CD14-positive monocyte (primary cell): ENCODE data around the gene ARFGEF2. TPM values are rescaled to one million over a fixed set of nuclear protein-coding genes. Genes with fewer than 3 reads are reported as not detected.
A peak's percentile ranks its signal among the peaks of the same experiment; 100 is the strongest.
"Not testable (repeated sequence)": the region's sequence is repeated elsewhere in the genome, so short reads cannot be mapped to it uniquely, and the experiment has no call there.

Source experiments
- DNase-seq, 3 donors: peaks; one replicate each; pipeline ENCODE4 v3.0.0-alpha.2; 2011 to 2022
- H2AFZ ChIP-seq: 2 replicates; pipeline ENCODE4 v1.6.0; 2012; ENCODE audit warnings: mild to moderate bottlenecking, low read depth, low read length, inconsistent platforms; ENCODE audit not compliant: insufficient read depth, poor library complexity, severe bottlenecking
- H3K27ac ChIP-seq, 2 donors: 1 replicate in 1 of 2; 2 replicates in 1 of 2; pipeline ENCODE4 v1.5.1; 2012 to 2013; ENCODE audit warnings: low read length in 2 of 2, control low read depth in 1 of 2, inconsistent platforms in 1 of 2, low read depth in 1 of 2, mild to moderate bottlenecking in 1 of 2
- H3K27me3 ChIP-seq, 2 donors: one replicate each; pipeline versions ENCODE4 v1.6.0 to v1.6.1; 2011 to 2013; ENCODE audit warnings: low read length in 2 of 2; ENCODE audit not compliant: control insufficient read depth in 2 of 2, insufficient read depth in 2 of 2
- H3K36me3 ChIP-seq, 2 donors: replicated peaks in 1 of 2; 1 replicate in 1 of 2; 2 replicates in 1 of 2; pipeline versions ENCODE4 v1.5.1 to v1.6.1; 2012 to 2013; ENCODE audit warnings: low read length in 2 of 2, control low read depth in 1 of 2, inconsistent platforms in 1 of 2, mild to moderate bottlenecking in 1 of 2; ENCODE audit not compliant: insufficient read depth in 2 of 2, control insufficient read depth in 1 of 2
- H3K4me1 ChIP-seq, 2 donors: 1 replicate in 1 of 2; 2 replicates in 1 of 2; pipeline versions ENCODE4 v1.5.1 to v1.6.1; 2012 to 2013; ENCODE audit warnings: low read length in 2 of 2, control low read depth in 1 of 2, inconsistent platforms in 1 of 2, mild to moderate bottlenecking in 1 of 2, moderate library complexity in 1 of 2; ENCODE audit not compliant: insufficient read depth in 2 of 2, control insufficient read depth in 1 of 2
- H3K4me2 ChIP-seq: replicated peaks from 2 replicates; pipeline ENCODE3; 2012; ENCODE audit warnings: low read length, moderate library complexity, mild to moderate bottlenecking; ENCODE audit not compliant: poor library complexity, severe bottlenecking; ENCODE audit errors: extremely low read depth
- H3K4me3 ChIP-seq, 3 experiments: fragments of 200-600 bp in 1 of 3; sonication (generic) in 1 of 3; replicated peaks in 1 of 3; 1 replicate in 2 of 3; 2 replicates in 1 of 3; pipeline ENCODE4 v1.5.1; 2011 to 2013; ENCODE audit warnings: low read length in 3 of 3, mild to moderate bottlenecking in 3 of 3, control low read depth in 2 of 3, low read depth in 2 of 3, inconsistent platforms in 1 of 3, moderate library complexity in 1 of 3
- H3K79me2 ChIP-seq: 2 replicates; pipeline ENCODE4 v1.6.0; 2012; ENCODE audit warnings: mild to moderate bottlenecking, control low read depth, inconsistent platforms, low read length, moderate library complexity; ENCODE audit not compliant: insufficient read depth
- H3K9ac ChIP-seq: 2 replicates; pipeline ENCODE4 v1.6.0; 2017; ENCODE audit warnings: low read length, mild to moderate bottlenecking; ENCODE audit not compliant: insufficient read depth, poor library complexity, severe bottlenecking
- H3K9me3 ChIP-seq, 2 donors: replicated peaks in 1 of 2; 1 replicate in 1 of 2; 2 replicates in 1 of 2; pipeline versions ENCODE4 v1.5.1 to v1.6.1; 2012 to 2013; ENCODE audit warnings: low read length in 2 of 2, control low read depth in 1 of 2; ENCODE audit not compliant: control insufficient read depth in 1 of 2, insufficient read depth in 1 of 2
- H4K20me1 ChIP-seq: 2 replicates; pipeline ENCODE4 v1.6.0; 2012; ENCODE audit warnings: mild to moderate bottlenecking, low read length, control low read depth, moderate library complexity; ENCODE audit not compliant: insufficient read depth
- H3K27ac Mint-ChIP-seq, 7 donors: one replicate each; pipeline ENCODE4 v1.8.0; 2020; ENCODE audit warnings: mild to moderate bottlenecking in 7 of 7, mixed read lengths in 7 of 7, moderate library complexity in 6 of 7, inconsistent platforms in 2 of 7
- H3K27me3 Mint-ChIP-seq, 3 donors: one replicate each; pipeline ENCODE4 v1.8.0; 2021 to 2022; ENCODE audit warnings: low read depth in 3 of 3, mild to moderate bottlenecking in 3 of 3, mixed read lengths in 3 of 3, moderate library complexity in 3 of 3, inconsistent platforms in 1 of 3
- H3K36me3 Mint-ChIP-seq, 2 donors: one replicate each; pipeline ENCODE4 v1.8.0; 2020; ENCODE audit warnings: mixed read lengths in 2 of 2, inconsistent platforms in 1 of 2, mild to moderate bottlenecking in 1 of 2
- H3K4me1 Mint-ChIP-seq: one replicate; pipeline ENCODE4 v1.8.0; 2020; ENCODE audit warnings: mild to moderate bottlenecking, mixed read lengths
- H3K4me3 Mint-ChIP-seq, 2 donors: one replicate each; pipeline ENCODE4 v1.8.0; 2020; ENCODE audit warnings: mild to moderate bottlenecking in 2 of 2, mixed read lengths in 2 of 2, moderate library complexity in 1 of 2
- H3K9me3 Mint-ChIP-seq, 7 donors: one replicate each; pipeline ENCODE4 v1.8.0; 2020 to 2022; ENCODE audit warnings: mixed read lengths in 7 of 7, mild to moderate bottlenecking in 6 of 7, moderate library complexity in 6 of 7, inconsistent platforms in 2 of 7
- WGBS: methylation state at CpG from one replicate; pipeline ENCODE4 v1.1.5; 2013; ENCODE audit warnings: missing lambda C conversion rate; ENCODE audit not compliant: insufficient coverage; 5-methylcytosine and 5-hydroxymethylcytosine counted together
- intact Hi-C, 2 donors: fragments of 100-400 bp; cut with micrococcal nuclease; formaldehyde crosslinking; loops; one replicate each; pipeline versions ENCODE4 v1.15.0 to v1.15.1; 2023
- polyA plus RNA-seq, 3 donors: library from polyadenylated mRNA; depleted of rRNA in 1 of 3; unstranded in 2 of 3; stranded (reverse) in 1 of 3; fragments of 300-500 nt in 2 of 3; fragments of >200 nt in 1 of 3; fragmentation: Illumina TruSeq in 2 of 3; gene quantifications; 1 replicate in 2 of 3; 2 replicates in 1 of 3; pipeline ENCODE4 v1.2.3, GENCODE V29; 2012 to 2021
- TF ChIP-seq, protein P1 (sequence below): fragments of 200-600 bp; IDR thresholded peaks from one replicate; pipeline ENCODE4 v1.8.0; 2022; ENCODE audit warnings: antibody characterized with exemption, mild to moderate bottlenecking

ARFGEF2 gene
- polyA plus RNA-seq, 3 donors, result 4.6 to 10.9 (median 5.5) TPM

DNA sequence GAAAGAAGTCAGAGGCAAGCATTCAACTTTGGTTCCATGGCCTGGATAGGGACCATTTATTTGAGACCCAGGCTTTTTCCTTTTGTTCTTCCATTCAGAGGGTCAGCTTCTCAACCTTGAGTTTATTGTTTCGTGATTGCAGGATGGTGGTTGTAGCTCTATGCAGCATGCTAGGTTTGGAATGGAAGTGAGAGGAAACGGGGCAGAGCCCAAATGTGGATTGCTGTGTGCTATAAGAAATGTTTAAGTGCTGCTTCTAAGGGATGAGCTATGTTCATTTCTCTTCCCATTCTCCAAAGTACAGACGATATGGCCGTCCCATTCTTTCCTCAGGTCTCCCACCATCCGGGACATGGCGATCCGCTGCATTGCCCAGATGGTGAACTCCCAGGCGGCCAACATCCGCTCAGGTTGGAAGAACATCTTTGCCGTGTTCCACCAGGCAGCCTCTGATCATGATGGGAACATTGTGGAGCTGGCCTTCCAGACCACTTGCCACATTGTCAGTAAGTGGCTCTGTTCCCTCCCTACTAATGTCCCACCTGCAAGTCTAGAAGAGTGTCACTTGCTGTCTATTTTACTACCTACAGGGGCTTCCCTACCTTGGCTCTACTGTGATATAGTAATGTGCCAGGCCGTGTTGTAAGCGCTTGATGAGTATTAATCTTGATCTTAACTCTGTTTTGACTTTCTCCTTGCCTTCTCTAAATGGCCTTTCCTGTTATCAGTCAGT lies 88.6 kb downstream of the ARFGEF2 start:
- Histone ChIP-seq H4K20me1 (no peaks in the 10 kb centered on the region), H3K4me3 (no peak overlapping the region), H3K27me3 (no peaks in the 10 kb centered on the region), H3K36me3 (peaks cover 84 to 99% of the 10 kb centered on the region in 2 donors), H3K4me1 (no peaks in the 10 kb centered on the region), H3K9ac (no peak overlapping the region), H3K79me2 (no peaks in the 10 kb centered on the region), H3K4me2 (no peak overlapping the region), H2AFZ (no peak overlapping the region), H3K27ac (no peak overlapping the region), H3K9me3 (no peaks in the 10 kb centered on the region)
- Mint-ChIP-seq H3K27ac (peak overlapping the region in 1 of 7 donors; percentile 17), H3K4me1 (no peaks in the 10 kb centered on the region), H3K27me3 (no peaks in the 10 kb centered on the region), H3K9me3 (no peaks in the 10 kb centered on the region), H3K4me3 (no peak overlapping the region), H3K36me3 (peaks cover 83 to 94% of the 10 kb centered on the region in 2 donors)
- DNase-seq, result no peak
- WGBS, result 96% methylated on average over 8 of the region's 12 CpGs
- intact Hi-C loops, result loop anchor here in 1 of 2 donors (5.0 kb wide), 1 partner anchor 77 kb away; no protein-coding TSS in a partner anchor
- TF ChIP-seq, protein P1, sequence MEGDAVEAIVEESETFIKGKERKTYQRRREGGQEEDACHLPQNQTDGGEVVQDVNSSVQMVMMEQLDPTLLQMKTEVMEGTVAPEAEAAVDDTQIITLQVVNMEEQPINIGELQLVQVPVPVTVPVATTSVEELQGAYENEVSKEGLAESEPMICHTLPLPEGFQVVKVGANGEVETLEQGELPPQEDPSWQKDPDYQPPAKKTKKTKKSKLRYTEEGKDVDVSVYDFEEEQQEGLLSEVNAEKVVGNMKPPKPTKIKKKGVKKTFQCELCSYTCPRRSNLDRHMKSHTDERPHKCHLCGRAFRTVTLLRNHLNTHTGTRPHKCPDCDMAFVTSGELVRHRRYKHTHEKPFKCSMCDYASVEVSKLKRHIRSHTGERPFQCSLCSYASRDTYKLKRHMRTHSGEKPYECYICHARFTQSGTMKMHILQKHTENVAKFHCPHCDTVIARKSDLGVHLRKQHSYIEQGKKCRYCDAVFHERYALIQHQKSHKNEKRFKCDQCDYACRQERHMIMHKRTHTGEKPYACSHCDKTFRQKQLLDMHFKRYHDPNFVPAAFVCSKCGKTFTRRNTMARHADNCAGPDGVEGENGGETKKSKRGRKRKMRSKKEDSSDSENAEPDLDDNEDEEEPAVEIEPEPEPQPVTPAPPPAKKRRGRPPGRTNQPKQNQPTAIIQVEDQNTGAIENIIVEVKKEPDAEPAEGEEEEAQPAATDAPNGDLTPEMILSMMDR, result no peak

- Histone ChIP-seq H3K79me2 (no peaks in the 10 kb centered on the region), H3K27ac (peak overlapping the region in 1 of 2 donors; percentile 26), H3K4me3 (no peak overlapping the region), H3K9me3 (no peaks in the 10 kb centered on the region), H2AFZ (no peak overlapping the region), H3K4me1 (no peaks in the 10 kb centered on the region), H3K9ac (no peak overlapping the region), H3K4me2 (no peak overlapping the region), H3K27me3 (no peaks in the 10 kb centered on the region), H3K36me3 (peaks cover 73 to 99% of the 10 kb centered on the region in 2 donors), H4K20me1 (no peaks in the 10 kb centered on the region)
- DNase-seq, result no peak
- Mint-ChIP-seq H3K36me3 (peaks cover 58 to 94% of the 10 kb centered on the region in 2 donors), H3K9me3 (no peaks in the 10 kb centered on the region), H3K4me1 (no peaks in the 10 kb centered on the region), H3K4me3 (no peak overlapping the region), H3K27me3 (no peaks in the 10 kb centered on the region), H3K27ac (no peak overlapping the region)
- intact Hi-C loops, result no loop called here
- TF ChIP-seq, protein P1, result no peak
- WGBS, result no CpG with 5 or more reads among the region's 5 CpGs
Measured at GRCh38 chr20:49024220-49024619, 102.7 kb downstream of the ARFGEF2 start.

- H3K27ac ChIP-seq, H3K27me3 ChIP-seq, DNase-seq, H4K20me1 ChIP-seq, H3K4me1 ChIP-seq, H3K9ac ChIP-seq, H3K9me3 ChIP-seq, H3K4me3 ChIP-seq, H3K4me2 ChIP-seq, H3K79me2 ChIP-seq, H3K4me3 Mint-ChIP-seq, H3K27me3 Mint-ChIP-seq, intact Hi-C loops, H3K4me1 Mint-ChIP-seq, H3K9me3 Mint-ChIP-seq, H2AFZ ChIP-seq: not testable (repeated sequence)
- Mint-ChIP-seq H3K27ac (peak overlapping the region in 1 of 7 donors; percentile 35), H3K36me3 (peaks cover 56 to 91% of the 10 kb centered on the region in 2 donors)
- 94% methylated on average over 2 of the region's 2 CpGs for WGBS
- peaks cover 70 to 94% of the 10 kb centered on the region in 2 donors for H3K36me3 ChIP-seq
Measured at GRCh38 chr20:49028177-49028576, 106.7 kb downstream of the ARFGEF2 start.
